MM.1S (cell line): Measurements from ENCODE around the gene UBE2L6.

Source experiments
- DNase-seq: peaks from one replicate; pipeline ENCODE4 v3.0.0-alpha.2; 2015
- H2AFZ ChIP-seq: fragments of 300-600 bp; sonication (generic); 2 replicates; pipeline ENCODE4 v1.6.0; 2016; ENCODE audit warnings: antibody characterized with exemption, low read length
- H3F3A ChIP-seq: fragments of 300-600 bp; sonication (generic); 2 replicates; pipeline ENCODE4 v1.6.1; 2016; ENCODE audit warnings: mild to moderate bottlenecking, antibody characterized with exemption, low read length, moderate library complexity, mixed read lengths; ENCODE audit not compliant: insufficient read depth
- H3K27ac ChIP-seq: fragments of 300-600 bp; sonication (generic); 2 replicates; pipeline ENCODE4 v1.5.1; 2016; ENCODE audit warnings: mild to moderate bottlenecking, low read length
- H3K27me3 ChIP-seq: fragments of 300-600 bp; sonication (generic); replicated peaks from 2 replicates; pipeline ENCODE4 v1.6.0; 2016; ENCODE audit warnings: low read length; ENCODE audit not compliant: insufficient read depth
- H3K36me3 ChIP-seq: fragments of 300-600 bp; sonication (generic); replicated peaks from 2 replicates; pipeline ENCODE4 v1.6.1; 2016; ENCODE audit warnings: mild to moderate bottlenecking, low read length, mixed read lengths; ENCODE audit not compliant: insufficient read depth
- H3K4me1 ChIP-seq: fragments of 300-600 bp; sonication (generic); 2 replicates; pipeline ENCODE4 v1.6.1; 2016; ENCODE audit warnings: low read length, mixed read lengths
- H3K4me2 ChIP-seq: fragments of 300-600 bp; sonication (generic); 2 replicates; pipeline ENCODE4 v1.6.0; 2016; ENCODE audit warnings: low read depth, low read length
- H3K4me3 ChIP-seq: fragments of 300-600 bp; sonication (generic); 2 replicates; pipeline ENCODE4 v1.5.1; 2016; ENCODE audit warnings: low read length, mixed read lengths
- H3K79me2 ChIP-seq: fragments of 300-600 bp; sonication (generic); 2 replicates; pipeline ENCODE4 v1.6.1; 2016; ENCODE audit warnings: mixed run types, low read length, mixed read lengths
- H3K9ac ChIP-seq: fragments of 300-600 bp; sonication (generic); 2 replicates; pipeline ENCODE4 v1.6.1; 2016; ENCODE audit warnings: low read length, mixed read lengths
- H3K9me2 ChIP-seq: fragments of 300-600 bp; sonication (generic); replicated peaks from 2 replicates; pipeline ENCODE4 v1.6.1; 2016; ENCODE audit warnings: mild to moderate bottlenecking, low read length, mixed read lengths; ENCODE audit not compliant: insufficient read depth
- H3K9me3 ChIP-seq: fragments of 300-600 bp; sonication (generic); replicated peaks from 2 replicates; pipeline ENCODE4 v1.6.1; 2016; ENCODE audit warnings: mild to moderate bottlenecking, low read length, mixed read lengths; ENCODE audit not compliant: insufficient read depth
- H4K20me1 ChIP-seq: fragments of 300-600 bp; sonication (generic); 2 replicates; pipeline ENCODE4 v1.6.1; 2016; ENCODE audit warnings: mild to moderate bottlenecking, low read length, moderate library complexity, mixed read lengths; ENCODE audit not compliant: insufficient read depth
- EZH2 ChIP-seq: fragments of 300-600 bp; sonication (generic); optimal IDR thresholded peaks from 2 replicates; pipeline ENCODE3; 2017; ENCODE audit warnings: low read depth, mild to moderate bottlenecking, antibody characterized with exemption, low read length, mixed read lengths
- EZH2phosphoT487 ChIP-seq: fragments of 300-600 bp; sonication (generic); IDR thresholded peaks from 2 replicates; pipeline ENCODE4 v1.6.1; 2018; ENCODE audit warnings: antibody characterized with exemption, low read length
- TF ChIP-seq, protein P1 (sequence below): fragments of 300-600 bp; sonication (generic); IDR thresholded peaks from 2 replicates; pipeline ENCODE4 v1.5.1; 2016; ENCODE audit warnings: antibody characterized with exemption, low read length, mixed read lengths

Gene UBE2L6

DNA sequence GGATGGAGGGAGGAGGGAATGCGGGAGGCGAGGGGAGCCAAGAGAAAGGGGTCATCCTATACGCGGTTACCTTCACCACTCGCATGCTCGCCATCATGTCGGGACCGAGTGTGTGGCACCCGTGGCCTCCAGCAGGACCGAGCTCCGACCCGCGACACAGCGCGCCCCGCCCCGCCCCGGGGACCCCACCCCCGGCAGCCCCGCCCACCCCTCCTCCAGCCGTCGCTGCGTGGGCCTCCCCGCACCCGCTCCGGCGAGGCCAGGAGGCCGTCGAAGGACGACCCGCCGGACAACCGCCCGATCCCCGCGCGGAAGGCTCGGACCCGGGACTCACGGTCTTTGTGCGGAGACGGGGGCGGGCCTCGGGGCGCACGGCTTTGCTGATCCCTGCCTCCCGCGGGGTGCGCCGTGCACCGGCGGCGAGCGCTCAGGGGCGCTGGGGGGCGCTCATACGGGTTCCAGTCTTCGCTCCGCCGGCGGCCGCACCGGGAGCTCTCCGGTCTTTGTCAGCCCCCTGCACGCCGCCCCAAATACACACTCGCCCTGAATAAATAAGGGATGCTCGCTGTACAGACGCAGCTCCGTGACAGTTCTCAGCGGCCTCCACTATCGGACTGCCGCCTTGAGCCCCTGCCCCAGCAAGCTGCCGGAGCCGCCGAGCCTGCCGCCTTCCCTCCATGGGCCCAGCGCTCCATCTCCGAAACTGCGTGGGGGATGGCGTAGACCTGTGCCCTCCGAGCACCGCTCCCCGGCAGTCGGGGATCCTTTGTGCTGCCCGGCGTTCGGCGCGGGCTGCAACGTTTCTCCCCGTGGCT is at the start of gene UBE2L6:
Gene UBE2L6, minus strand, starts transcription at position 158 of the 815 bp plus-strand sequence. Its CDS starts 61 bp downstream, at position 97.
- H3K4me3 ChIP-seq: peak within 1 kb of the TSS; percentile 100
- no peaks in the 10 kb centered on the region for H3K9me2 ChIP-seq
- H3K9ac ChIP-seq: peak within 1 kb of the TSS; percentile 77
- TF ChIP-seq EZH2phosphoT487 (no peak), EZH2 (no peak)
- TF ChIP-seq, protein P1, sequence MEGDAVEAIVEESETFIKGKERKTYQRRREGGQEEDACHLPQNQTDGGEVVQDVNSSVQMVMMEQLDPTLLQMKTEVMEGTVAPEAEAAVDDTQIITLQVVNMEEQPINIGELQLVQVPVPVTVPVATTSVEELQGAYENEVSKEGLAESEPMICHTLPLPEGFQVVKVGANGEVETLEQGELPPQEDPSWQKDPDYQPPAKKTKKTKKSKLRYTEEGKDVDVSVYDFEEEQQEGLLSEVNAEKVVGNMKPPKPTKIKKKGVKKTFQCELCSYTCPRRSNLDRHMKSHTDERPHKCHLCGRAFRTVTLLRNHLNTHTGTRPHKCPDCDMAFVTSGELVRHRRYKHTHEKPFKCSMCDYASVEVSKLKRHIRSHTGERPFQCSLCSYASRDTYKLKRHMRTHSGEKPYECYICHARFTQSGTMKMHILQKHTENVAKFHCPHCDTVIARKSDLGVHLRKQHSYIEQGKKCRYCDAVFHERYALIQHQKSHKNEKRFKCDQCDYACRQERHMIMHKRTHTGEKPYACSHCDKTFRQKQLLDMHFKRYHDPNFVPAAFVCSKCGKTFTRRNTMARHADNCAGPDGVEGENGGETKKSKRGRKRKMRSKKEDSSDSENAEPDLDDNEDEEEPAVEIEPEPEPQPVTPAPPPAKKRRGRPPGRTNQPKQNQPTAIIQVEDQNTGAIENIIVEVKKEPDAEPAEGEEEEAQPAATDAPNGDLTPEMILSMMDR: no peak; the same call in 1 of the 2 replicates
- no peaks in the 10 kb centered on the region for H3K36me3 ChIP-seq
- peak within 1 kb of the TSS; percentile 96 for H3K4me2 ChIP-seq
- no peaks in the 10 kb centered on the region for H4K20me1 ChIP-seq
- H3K27me3 ChIP-seq: no peaks in the 10 kb centered on the region
- peaks cover 43% of the 10 kb centered on the region for H3K79me2 ChIP-seq
- DNase-seq: peak; percentile 64
- peak within 1 kb of the TSS; percentile 99 for H2AFZ ChIP-seq
- H3K27ac ChIP-seq: peak within 1 kb of the TSS; percentile 60; the same call in 1 of the 2 replicates
- H3K4me1 ChIP-seq: no peaks in the 10 kb centered on the region; the same call in 1 of the 2 replicates
- H3F3A ChIP-seq: peaks cover 8% of the 10 kb centered on the region; the same call in 1 of the 2 replicates
- H3K9me3 ChIP-seq: no peaks in the 10 kb centered on the region

DNA sequence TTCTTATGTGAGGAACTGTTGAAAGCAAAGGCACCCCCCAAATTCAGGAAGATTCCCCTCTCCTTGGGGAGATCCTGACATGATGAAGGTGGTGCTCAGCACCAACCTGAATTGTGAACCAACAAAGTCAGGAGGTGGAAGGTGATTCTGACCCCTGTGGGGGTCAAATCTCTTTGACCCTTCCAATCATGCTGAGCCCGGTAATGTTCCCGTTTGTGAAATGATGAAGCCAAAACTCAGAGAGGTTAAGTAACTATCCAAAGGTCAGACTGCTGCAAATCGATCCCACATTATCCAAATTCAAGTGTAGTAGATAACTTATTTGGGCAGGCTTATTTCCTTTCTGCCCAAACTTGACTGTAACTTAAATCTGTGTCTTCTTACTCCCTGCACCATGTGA is 49.1 kb upstream of the UBE2L6 start:
- Histone ChIP-seq H2AFZ (no peak overlapping the region), H3K27me3 (no peaks in the 10 kb centered on the region), H3K9ac (no peak overlapping the region), H3K79me2 (no peaks in the 10 kb centered on the region), H3K36me3 (no peaks in the 10 kb centered on the region), H3K4me2 (no peak overlapping the region), H3K4me1 (no peaks in the 10 kb centered on the region), H3K27ac (no peak overlapping the region), H3K9me3 (no peaks in the 10 kb centered on the region), H4K20me1 (no peaks in the 10 kb centered on the region), H3K4me3 (no peak overlapping the region), H3K9me2 (no peaks in the 10 kb centered on the region), H3F3A (no peaks in the 10 kb centered on the region)
- DNase-seq: no peak
- TF ChIP-seq, protein P1: no peak
- TF ChIP-seq EZH2phosphoT487 (no peak), EZH2 (no peak)

DNA sequence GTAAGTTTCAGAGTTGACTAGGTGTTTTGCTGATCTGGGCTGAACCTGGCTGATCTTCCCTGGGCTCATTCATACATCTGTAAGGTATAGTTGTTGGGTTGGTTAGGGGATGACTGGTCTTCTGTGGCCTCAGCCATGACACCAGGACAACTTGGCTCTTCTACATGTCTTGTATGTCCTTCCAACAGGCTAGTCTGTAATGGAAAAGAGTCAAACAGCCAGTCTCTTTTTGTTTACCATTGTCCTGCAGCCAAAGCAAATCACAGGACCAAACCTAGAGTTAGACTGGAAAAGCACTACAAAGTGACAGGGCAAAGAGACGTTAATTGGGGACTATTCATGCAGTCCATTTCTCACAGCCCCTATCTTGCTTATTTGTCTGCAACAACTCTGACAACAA is 47.8 kb upstream of the UBE2L6 start:
- no peaks in the 10 kb centered on the region for H3K27me3 ChIP-seq
- no peaks in the 10 kb centered on the region for H3K4me1 ChIP-seq
- no peak for DNase-seq
- TF ChIP-seq, protein P1: no peak
- no peak for TF ChIP-seq EZH2phosphoT487
- H3K9me3 ChIP-seq: no peaks in the 10 kb centered on the region
- no peak overlapping the region for H2AFZ ChIP-seq
- no peaks in the 10 kb centered on the region for H3K36me3 ChIP-seq
- H3K79me2 ChIP-seq: no peaks in the 10 kb centered on the region
- H3K27ac ChIP-seq: no peak overlapping the region
- no peaks in the 10 kb centered on the region for H3F3A ChIP-seq
- H3K9me2 ChIP-seq: no peaks in the 10 kb centered on the region
- no peak overlapping the region for H3K4me3 ChIP-seq
- no peaks in the 10 kb centered on the region for H4K20me1 ChIP-seq
- H3K9ac ChIP-seq: no peak overlapping the region
- H3K4me2 ChIP-seq: no peak overlapping the region
